ENCODE measurements around the gene TBC1D13. TPM values are rescaled to one million over a fixed set of nuclear protein-coding genes. Genes with fewer than 3 reads are reported as not detected.

TBC1D13 gene
- polyA plus RNA-seq, 2 of the 4 experiments (the other 2 are of a cell fraction), result 13.9 to 17.6 TPM

DNA sequence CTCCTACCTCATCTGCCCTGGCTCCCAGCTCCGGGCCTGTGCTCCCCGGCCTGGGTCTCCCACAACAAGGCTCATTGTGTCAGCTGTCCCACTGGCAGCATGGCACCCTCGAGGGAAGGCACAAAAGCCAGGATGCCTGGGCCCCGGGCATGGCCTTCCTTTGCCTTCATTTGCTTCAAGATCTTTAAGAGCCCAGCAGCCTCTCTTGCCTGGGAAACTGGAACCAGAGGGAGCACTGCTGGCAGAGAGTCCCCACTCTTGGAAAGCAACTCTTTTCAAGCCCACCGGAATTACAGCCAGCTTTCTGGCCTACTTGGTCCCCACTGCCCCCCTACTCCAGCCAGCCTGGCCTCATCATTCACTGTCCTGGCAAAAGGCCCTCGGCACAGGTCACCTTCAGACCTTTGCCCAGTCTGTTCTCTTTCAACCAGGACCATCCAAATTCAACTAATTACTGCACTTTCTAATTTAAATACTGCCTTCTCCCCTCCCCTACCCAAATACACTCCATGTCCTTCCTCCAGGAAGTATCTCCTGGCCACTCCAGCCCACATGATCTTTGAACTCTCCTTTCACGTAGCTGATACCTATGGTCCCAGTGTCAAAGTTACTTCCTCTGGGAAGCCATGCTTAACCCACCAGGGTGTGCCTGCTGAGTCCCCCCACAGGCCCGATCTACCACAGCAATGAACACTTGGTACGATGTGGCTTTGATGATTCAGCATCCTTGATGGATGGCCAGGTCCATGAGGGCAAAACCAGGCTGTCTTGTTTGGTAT, 24.2 kb upstream of the TBC1D13 start:
- peaks cover 12% of the 10 kb centered on the region; the same call in 2 of the 3 replicates for H3K4me1 ChIP-seq
- ATAC-seq (no peak), DNase-seq (ENCODE audit: low read depth in 1 of 2, low spot score in 1 of 2) (no peak), FAIRE-seq (no peak)
- TF ChIP-seq, protein P1, sequence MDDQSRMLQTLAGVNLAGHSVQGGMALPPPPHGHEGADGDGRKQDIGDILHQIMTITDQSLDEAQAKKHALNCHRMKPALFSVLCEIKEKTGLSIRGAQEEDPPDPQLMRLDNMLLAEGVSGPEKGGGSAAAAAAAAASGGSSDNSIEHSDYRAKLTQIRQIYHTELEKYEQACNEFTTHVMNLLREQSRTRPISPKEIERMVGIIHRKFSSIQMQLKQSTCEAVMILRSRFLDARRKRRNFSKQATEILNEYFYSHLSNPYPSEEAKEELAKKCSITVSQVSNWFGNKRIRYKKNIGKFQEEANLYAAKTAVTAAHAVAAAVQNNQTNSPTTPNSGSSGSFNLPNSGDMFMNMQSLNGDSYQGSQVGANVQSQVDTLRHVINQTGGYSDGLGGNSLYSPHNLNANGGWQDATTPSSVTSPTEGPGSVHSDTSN (IDR thresholded peaks at IDR 0.05), result no peak
- TF ChIP-seq MAFK (IDR thresholded peaks at IDR 0.05; ENCODE audit: partially characterized antibody), result peak; percentile 24
- POLR2A ChIA-PET, result interaction anchor here (0.9 kb wide), 1 partner anchor 9 kb away, joined by 3 read pairs; no protein-coding TSS in a partner anchor
- no peaks in the 10 kb centered on the region for H3K9me3 ChIP-seq
- 81% methylated on average over 9 of the region's 9 CpGs for WGBS (ENCODE audit: missing lambda C conversion rate)
- no peak overlapping the region for H3K27ac ChIP-seq
- H3K4me2 ChIP-seq, result no peak overlapping the region
- CTCF ChIA-PET, result interaction anchor here (0.6 to 1.8 kb wide), 4 partner anchors 18 to 166 kb away, joined by 3 to 8 read pairs (median 3); no protein-coding TSS in a partner anchor
- no peak overlapping the region for H3K4me3 ChIP-seq

GRCh38 chr9:128764361-128764760, 22.7 kb upstream of the TBC1D13 start:
- POLR2A ChIA-PET, result no interaction called here
- H3K4me2 ChIP-seq, result no peak overlapping the region
- DNase-seq (ENCODE audit: low read depth in 1 of 2, low spot score in 1 of 2) (no peak), FAIRE-seq (no peak), ATAC-seq (peak in 1 of 2 experiments; percentile 59; a peak in 3 of 6 replicates)
- no peak overlapping the region for H3K27ac ChIP-seq
- no peak overlapping the region for H3K4me3 ChIP-seq
- no peaks in the 10 kb centered on the region for H3K9me3 ChIP-seq
- peaks cover 12% of the 10 kb centered on the region; the same call in 2 of the 3 replicates for H3K4me1 ChIP-seq
- TF ChIP-seq, protein P1 (IDR thresholded peaks at IDR 0.05), result no peak
- peak in 1 of 2 experiments; percentile 29; a peak in 1 of 5 replicates for TF ChIP-seq RAD21 (conservative IDR thresholded peaks at IDR 0.05 in 1 of 2, IDR thresholded peaks at IDR 0.05 in 1 of 2)
- WGBS (ENCODE audit: missing lambda C conversion rate), result 93% methylated on average over 5 of the region's 6 CpGs
- CTCF ChIA-PET, result interaction anchor here (0.6 to 2.6 kb wide), 6 partner anchors 18 to 163 kb away, joined by 3 to 14 read pairs (median 4); partner anchors contain the start of gene ENDOG

- ChIA-PET POLR2A (no interaction called here), CTCF (interaction anchor here (0.6 to 2.6 kb wide), 3 partner anchors 8 to 33 kb away, joined by 4 to 14 read pairs (median 5); no protein-coding TSS in a partner anchor)
- no peaks in the 10 kb centered on the region for H3K9me3 ChIP-seq
- H3K4me2 ChIP-seq, result no peak overlapping the region
- TF ChIP-seq RAD21 (conservative IDR thresholded peaks at IDR 0.05 in 1 of 2, IDR thresholded peaks at IDR 0.05 in 1 of 2) (no peak), CHD4 (IDR thresholded peaks at IDR 0.05; ENCODE audit: borderline replicate concordance) (no peak), KDM1A (IDR thresholded peaks at IDR 0.05; ENCODE audit: low read depth) (no peak), TP53 (CRISPR knock-in tag; IDR thresholded peaks at IDR 0.05) (no peak), ZC3H11A (IDR thresholded peaks at IDR 0.05) (no peak), JUNB (IDR thresholded peaks at IDR 0.05) (no peak), ZNF302 (CRISPR knock-in tag; IDR thresholded peaks at IDR 0.05) (no peak), SMC3 (IDR thresholded peaks at IDR 0.05) (no peak), FOSB (CRISPR knock-in tag; IDR thresholded peaks at IDR 0.05) (no peak), KDM5A (IDR thresholded peaks at IDR 0.05) (no peak), REST (IDR thresholded peaks at IDR 0.05) (no peak), BHLHE40 (IDR thresholded peaks at IDR 0.05; ENCODE audit: low read depth, low read length) (no peak), HEYL (CRISPR knock-in tag; IDR thresholded peaks at IDR 0.05) (no peak)
- TF ChIP-seq, protein P2, sequence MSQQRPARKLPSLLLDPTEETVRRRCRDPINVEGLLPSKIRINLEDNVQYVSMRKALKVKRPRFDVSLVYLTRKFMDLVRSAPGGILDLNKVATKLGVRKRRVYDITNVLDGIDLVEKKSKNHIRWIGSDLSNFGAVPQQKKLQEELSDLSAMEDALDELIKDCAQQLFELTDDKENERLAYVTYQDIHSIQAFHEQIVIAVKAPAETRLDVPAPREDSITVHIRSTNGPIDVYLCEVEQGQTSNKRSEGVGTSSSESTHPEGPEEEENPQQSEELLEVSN (IDR thresholded peaks at IDR 0.05; ENCODE audit: borderline replicate concordance, low read depth), result no peak
- TF ChIP-seq, protein P1 (IDR thresholded peaks at IDR 0.05), result no peak
- TF ChIP-seq, protein P3, sequence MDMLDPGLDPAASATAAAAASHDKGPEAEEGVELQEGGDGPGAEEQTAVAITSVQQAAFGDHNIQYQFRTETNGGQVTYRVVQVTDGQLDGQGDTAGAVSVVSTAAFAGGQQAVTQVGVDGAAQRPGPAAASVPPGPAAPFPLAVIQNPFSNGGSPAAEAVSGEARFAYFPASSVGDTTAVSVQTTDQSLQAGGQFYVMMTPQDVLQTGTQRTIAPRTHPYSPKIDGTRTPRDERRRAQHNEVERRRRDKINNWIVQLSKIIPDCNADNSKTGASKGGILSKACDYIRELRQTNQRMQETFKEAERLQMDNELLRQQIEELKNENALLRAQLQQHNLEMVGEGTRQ (IDR thresholded peaks at IDR 0.05), result no peak
- TF ChIP-seq, protein P4, sequence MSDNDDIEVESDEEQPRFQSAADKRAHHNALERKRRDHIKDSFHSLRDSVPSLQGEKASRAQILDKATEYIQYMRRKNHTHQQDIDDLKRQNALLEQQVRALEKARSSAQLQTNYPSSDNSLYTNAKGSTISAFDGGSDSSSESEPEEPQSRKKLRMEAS (IDR thresholded peaks at IDR 0.05), result no peak
- FAIRE-seq (no peak), ATAC-seq (peak; percentile 40 to 41; a peak in 1 of 6 replicates), DNase-seq (ENCODE audit: low read depth in 1 of 2, low spot score in 1 of 2) (no peak)
- no peak overlapping the region for H3K27ac ChIP-seq
- 35% methylated on average over 3 of the region's 3 CpGs for WGBS (ENCODE audit: missing lambda C conversion rate)
- peaks cover 12% of the 10 kb centered on the region; the same call in 2 of the 3 replicates for H3K4me1 ChIP-seq
- H3K4me3 ChIP-seq, result no peak overlapping the region
Measured at GRCh38 chr9:128765499-128765898, 21.6 kb upstream of the TBC1D13 start.

Data from A549 (cell line).